Body of pancreas (tissue), 4 donors: ENCODE measurements around the gene CAST.

Experiments used
- CTCF ChIP-seq, 7 experiments: fragments of 450-650 bp in 4 of 7; fragments of 200-600 bp in 3 of 7; sonication (generic) in 3 of 7; IDR thresholded peaks; one replicate each; pipeline ENCODE4 v1.5.1; 2016 to 2019; ENCODE audit warnings: antibody characterized with exemption in 7 of 7
- POLR2A ChIP-seq, 3 donors: fragments of 450-650 bp; IDR thresholded peaks; one replicate each; pipeline ENCODE4 v1.6.1; 2016; ENCODE audit warnings: antibody characterized with exemption in 3 of 3, mild to moderate bottlenecking in 2 of 3

GRCh38 chr5:96783326-96783725, 121.2 kb downstream of the CAST start:
- TF ChIP-seq CTCF (IDR thresholded peaks at IDR 0.05) (no peak), POLR2A (IDR thresholded peaks at IDR 0.05) (no peak)
